ENCODE data around the gene HSPB7. TPM values are rescaled to one million over a fixed set of nuclear protein-coding genes. Genes with fewer than 3 reads are reported as not detected.

HSPB7 gene
- total and polyA plus RNA-seq, 2 of the 8 experiments (the other 6 are each of a cell fraction or from before 2014, with no cell fraction given): not detected

DNA sequence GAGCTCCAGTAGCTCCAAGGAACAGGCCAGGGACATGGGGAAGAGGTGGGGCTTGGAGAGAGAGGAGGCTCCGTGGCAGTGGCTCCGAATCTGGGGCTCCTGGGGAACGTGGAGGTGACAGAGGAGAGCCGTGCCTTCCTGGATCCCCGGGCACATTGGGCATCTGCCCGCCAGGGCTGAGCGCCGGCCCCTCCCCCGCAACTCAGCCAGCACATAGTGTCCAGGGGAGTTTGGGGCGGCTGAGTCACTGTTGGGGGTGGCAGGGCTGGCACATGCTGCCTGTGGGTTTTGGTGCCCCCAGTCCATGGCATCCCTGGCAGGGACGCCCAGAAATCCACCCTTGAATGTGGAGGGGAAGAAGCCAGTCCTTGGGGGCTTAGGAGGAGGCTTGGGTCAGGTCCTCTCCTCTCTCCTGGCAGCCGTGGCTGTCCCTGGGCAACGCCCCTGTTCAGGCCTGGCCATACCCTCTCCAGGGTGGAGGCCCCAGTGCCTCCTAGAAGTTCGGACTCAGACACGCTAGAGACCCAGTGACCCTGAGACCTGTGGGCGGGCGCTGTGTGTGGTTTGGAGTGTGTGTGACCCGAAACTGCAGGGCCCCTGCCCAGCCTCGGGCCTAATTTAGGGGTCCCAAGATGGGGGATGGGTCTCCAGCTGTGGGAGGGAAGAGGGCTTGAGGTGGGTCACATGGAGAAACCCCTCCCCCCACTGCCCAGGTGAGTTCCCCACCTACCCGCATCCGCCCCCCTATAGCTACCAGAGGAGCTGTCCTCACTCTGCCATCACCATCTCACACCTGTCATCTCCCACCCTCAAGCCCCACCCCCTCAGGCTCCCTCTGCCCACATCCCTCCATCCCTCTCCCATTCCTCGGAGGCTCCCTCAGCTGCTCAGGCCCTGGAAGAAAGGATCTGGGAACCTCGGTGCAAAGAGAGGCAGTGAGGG lies 1.6 kb downstream of the HSPB7 start (continued):
- TF ChIP-seq, protein P1, sequence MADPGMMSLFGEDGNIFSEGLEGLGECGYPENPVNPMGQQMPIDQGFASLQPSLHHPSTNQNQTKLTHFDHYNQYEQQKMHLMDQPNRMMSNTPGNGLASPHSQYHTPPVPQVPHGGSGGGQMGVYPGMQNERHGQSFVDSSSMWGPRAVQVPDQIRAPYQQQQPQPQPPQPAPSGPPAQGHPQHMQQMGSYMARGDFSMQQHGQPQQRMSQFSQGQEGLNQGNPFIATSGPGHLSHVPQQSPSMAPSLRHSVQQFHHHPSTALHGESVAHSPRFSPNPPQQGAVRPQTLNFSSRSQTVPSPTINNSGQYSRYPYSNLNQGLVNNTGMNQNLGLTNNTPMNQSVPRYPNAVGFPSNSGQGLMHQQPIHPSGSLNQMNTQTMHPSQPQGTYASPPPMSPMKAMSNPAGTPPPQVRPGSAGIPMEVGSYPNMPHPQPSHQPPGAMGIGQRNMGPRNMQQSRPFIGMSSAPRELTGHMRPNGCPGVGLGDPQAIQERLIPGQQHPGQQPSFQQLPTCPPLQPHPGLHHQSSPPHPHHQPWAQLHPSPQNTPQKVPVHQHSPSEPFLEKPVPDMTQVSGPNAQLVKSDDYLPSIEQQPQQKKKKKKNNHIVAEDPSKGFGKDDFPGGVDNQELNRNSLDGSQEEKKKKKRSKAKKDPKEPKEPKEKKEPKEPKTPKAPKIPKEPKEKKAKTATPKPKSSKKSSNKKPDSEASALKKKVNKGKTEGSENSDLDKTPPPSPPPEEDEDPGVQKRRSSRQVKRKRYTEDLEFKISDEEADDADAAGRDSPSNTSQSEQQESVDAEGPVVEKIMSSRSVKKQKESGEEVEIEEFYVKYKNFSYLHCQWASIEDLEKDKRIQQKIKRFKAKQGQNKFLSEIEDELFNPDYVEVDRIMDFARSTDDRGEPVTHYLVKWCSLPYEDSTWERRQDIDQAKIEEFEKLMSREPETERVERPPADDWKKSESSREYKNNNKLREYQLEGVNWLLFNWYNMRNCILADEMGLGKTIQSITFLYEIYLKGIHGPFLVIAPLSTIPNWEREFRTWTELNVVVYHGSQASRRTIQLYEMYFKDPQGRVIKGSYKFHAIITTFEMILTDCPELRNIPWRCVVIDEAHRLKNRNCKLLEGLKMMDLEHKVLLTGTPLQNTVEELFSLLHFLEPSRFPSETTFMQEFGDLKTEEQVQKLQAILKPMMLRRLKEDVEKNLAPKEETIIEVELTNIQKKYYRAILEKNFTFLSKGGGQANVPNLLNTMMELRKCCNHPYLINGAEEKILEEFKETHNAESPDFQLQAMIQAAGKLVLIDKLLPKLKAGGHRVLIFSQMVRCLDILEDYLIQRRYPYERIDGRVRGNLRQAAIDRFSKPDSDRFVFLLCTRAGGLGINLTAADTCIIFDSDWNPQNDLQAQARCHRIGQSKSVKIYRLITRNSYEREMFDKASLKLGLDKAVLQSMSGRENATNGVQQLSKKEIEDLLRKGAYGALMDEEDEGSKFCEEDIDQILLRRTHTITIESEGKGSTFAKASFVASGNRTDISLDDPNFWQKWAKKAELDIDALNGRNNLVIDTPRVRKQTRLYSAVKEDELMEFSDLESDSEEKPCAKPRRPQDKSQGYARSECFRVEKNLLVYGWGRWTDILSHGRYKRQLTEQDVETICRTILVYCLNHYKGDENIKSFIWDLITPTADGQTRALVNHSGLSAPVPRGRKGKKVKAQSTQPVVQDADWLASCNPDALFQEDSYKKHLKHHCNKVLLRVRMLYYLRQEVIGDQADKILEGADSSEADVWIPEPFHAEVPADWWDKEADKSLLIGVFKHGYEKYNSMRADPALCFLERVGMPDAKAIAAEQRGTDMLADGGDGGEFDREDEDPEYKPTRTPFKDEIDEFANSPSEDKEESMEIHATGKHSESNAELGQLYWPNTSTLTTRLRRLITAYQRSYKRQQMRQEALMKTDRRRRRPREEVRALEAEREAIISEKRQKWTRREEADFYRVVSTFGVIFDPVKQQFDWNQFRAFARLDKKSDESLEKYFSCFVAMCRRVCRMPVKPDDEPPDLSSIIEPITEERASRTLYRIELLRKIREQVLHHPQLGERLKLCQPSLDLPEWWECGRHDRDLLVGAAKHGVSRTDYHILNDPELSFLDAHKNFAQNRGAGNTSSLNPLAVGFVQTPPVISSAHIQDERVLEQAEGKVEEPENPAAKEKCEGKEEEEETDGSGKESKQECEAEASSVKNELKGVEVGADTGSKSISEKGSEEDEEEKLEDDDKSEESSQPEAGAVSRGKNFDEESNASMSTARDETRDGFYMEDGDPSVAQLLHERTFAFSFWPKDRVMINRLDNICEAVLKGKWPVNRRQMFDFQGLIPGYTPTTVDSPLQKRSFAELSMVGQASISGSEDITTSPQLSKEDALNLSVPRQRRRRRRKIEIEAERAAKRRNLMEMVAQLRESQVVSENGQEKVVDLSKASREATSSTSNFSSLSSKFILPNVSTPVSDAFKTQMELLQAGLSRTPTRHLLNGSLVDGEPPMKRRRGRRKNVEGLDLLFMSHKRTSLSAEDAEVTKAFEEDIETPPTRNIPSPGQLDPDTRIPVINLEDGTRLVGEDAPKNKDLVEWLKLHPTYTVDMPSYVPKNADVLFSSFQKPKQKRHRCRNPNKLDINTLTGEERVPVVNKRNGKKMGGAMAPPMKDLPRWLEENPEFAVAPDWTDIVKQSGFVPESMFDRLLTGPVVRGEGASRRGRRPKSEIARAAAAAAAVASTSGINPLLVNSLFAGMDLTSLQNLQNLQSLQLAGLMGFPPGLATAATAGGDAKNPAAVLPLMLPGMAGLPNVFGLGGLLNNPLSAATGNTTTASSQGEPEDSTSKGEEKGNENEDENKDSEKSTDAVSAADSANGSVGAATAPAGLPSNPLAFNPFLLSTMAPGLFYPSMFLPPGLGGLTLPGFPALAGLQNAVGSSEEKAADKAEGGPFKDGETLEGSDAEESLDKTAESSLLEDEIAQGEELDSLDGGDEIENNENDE (IDR thresholded peaks at IDR 0.05; ENCODE audit: insufficient replicate concordance, low read length): no peak
- TF ChIP-seq SIX5 (IDR thresholded peaks at IDR 0.05; ENCODE audit: low read depth, low read length) (no peak), RNF2 (IDR thresholded peaks at IDR 0.05; ENCODE audit: borderline replicate concordance, low read depth, low read length, missing control alignments, poor library complexity, severe bottlenecking) (no peak), CEBPB (IDR thresholded peaks at IDR 0.05; ENCODE audit: low read depth, low read length) (no peak), HDAC6 (IDR thresholded peaks at IDR 0.05; ENCODE audit: low read depth, low read length) (no peak)
